K562 (cell line): ENCODE results near the gene NELL1. TPM values are rescaled to one million over a fixed set of nuclear protein-coding genes. Genes with fewer than 3 reads are reported as not detected.

Experiments
- ATAC-seq: fragments of 200-7000 bp; cut with Tn5 transposase; 3 replicates; pipeline ENCODE4 v1.9.1; 2020; ENCODE audit warnings: moderate library complexity
- BruUV-seq: library from RNA; stranded (reverse); fragments of 400-500 nt; replicated peaks from 2 replicates; lab custom pipeline; 2021; lab: Mats Ljungman, UMichigan
- CTCF ChIA-PET: fragments of 300-600 bp; formaldehyde crosslinking; extraction: SDS; loops from one replicate; lab custom pipeline; 2021; ENCODE audit warnings: low intra/inter-chr PET ratio; lab: Yijun Ruan, JAX
- POLR2A ChIA-PET: fragments of 300-600, 350-650 bp; sonication (Branson Sonifier 250); formaldehyde crosslinking; extraction: SDS; loops from one replicate; lab custom pipeline; 2021; ENCODE audit warnings: antibody characterized with exemption, inconsistent platforms; lab: Yijun Ruan, JAX
- DNase-seq, 4 experiments: peaks; one replicate each; pipeline versions ENCODE4 v3.0.0 to v3.0.0-alpha.2; 2011 to 2018; ENCODE audit warnings: low spot score in 3 of 4, mixed read lengths in 3 of 4; ENCODE audit errors: extremely low read depth in 1 of 4
- FAIRE-seq: peaks from 2 replicates; lab custom pipeline; 2011; peaks lifted over from hg19 to GRCh38; lab: Jason Lieb, UNC
- H2AFZ ChIP-seq: 2 replicates; pipeline ENCODE4 v1.6.0; 2011; ENCODE audit warnings: low read depth, low read length, control low read depth, inconsistent platforms
- H3K27ac ChIP-seq: fragments of 200-600 bp; 3 replicates; pipeline ENCODE4 v1.8.0; 2011; ENCODE audit warnings: low read depth, mild to moderate bottlenecking, control low read depth, inconsistent platforms, low read length, moderate library complexity, mixed read lengths; ENCODE audit errors: extremely low read depth
- H3K27me3 ChIP-seq, 2 experiments: fragments of 300-600 bp in 1 of 2; 2 replicates in 1 of 2; 3 replicates in 1 of 2; pipeline versions ENCODE4 v1.6.0 to v1.8.0; 2011; ENCODE audit warnings: inconsistent platforms in 2 of 2, low read length in 2 of 2, mild to moderate bottlenecking in 1 of 2, mixed read lengths in 1 of 2, moderate library complexity in 1 of 2; ENCODE audit not compliant: control insufficient read depth in 2 of 2, insufficient read depth in 2 of 2
- H3K36me3 ChIP-seq: fragments of 300-600 bp; 3 replicates; pipeline ENCODE4 v1.8.0; 2011; ENCODE audit warnings: mild to moderate bottlenecking, low read length, inconsistent platforms; ENCODE audit not compliant: control insufficient read depth, insufficient read depth
- H3K4me1 ChIP-seq, 2 experiments: fragments of 200-600 bp in 1 of 2; replicated peaks in 1 of 2; 2 replicates in 1 of 2; 3 replicates in 1 of 2; pipeline versions ENCODE4 v1.5.1 to v1.8.0; 2011; ENCODE audit warnings: inconsistent platforms in 2 of 2, low read length in 2 of 2, mild to moderate bottlenecking in 1 of 2, mixed read lengths in 1 of 2, moderate library complexity in 1 of 2; ENCODE audit not compliant: control insufficient read depth in 2 of 2, insufficient read depth in 2 of 2
- H3K4me2 ChIP-seq: 2 replicates; pipeline ENCODE4 v1.6.1; 2011; ENCODE audit warnings: low read length, control low read depth, inconsistent platforms, mixed read lengths; ENCODE audit not compliant: insufficient read depth
- H3K4me3 ChIP-seq: fragments of 200-600 bp; sonication (generic), shearing (Covaris generic); 2 replicates; pipeline ENCODE4 v1.5.1; 2016; ENCODE audit warnings: control low read depth, inconsistent platforms
- H3K79me2 ChIP-seq: fragments of 200-600 bp; 3 replicates; pipeline ENCODE4 v1.8.0; 2011; ENCODE audit warnings: low read length, inconsistent platforms; ENCODE audit not compliant: control insufficient read depth, insufficient read depth
- H3K9ac ChIP-seq, 2 experiments: 2 replicates each; pipeline versions ENCODE4 v1.6.0 to v1.6.1; 2011; ENCODE audit warnings: low read depth in 2 of 2, low read length in 2 of 2, control low read depth in 1 of 2, inconsistent platforms in 1 of 2, mild to moderate bottlenecking in 1 of 2, mixed read lengths in 1 of 2; ENCODE audit not compliant: insufficient read depth in 1 of 2
- H3K9me1 ChIP-seq: one replicate; pipeline ENCODE4 v1.6.0; 2011; ENCODE audit warnings: inconsistent platforms, mild to moderate bottlenecking, low read length, moderate library complexity; ENCODE audit not compliant: control insufficient read depth, insufficient read depth
- H3K9me3 ChIP-seq: replicated peaks from 2 replicates; pipeline ENCODE4 v1.5.1; 2011; ENCODE audit warnings: low read depth, low read length, inconsistent platforms; ENCODE audit not compliant: control insufficient read depth, insufficient read depth
- H4K20me1 ChIP-seq: replicated peaks from 2 replicates; pipeline ENCODE4 v1.6.1; 2011; ENCODE audit warnings: low read length, inconsistent platforms, mixed read lengths; ENCODE audit not compliant: control insufficient read depth, insufficient read depth
- ARHGAP35 ChIP-seq: fragments of 450-650 bp; IDR thresholded peaks from 2 replicates; pipeline ENCODE4 v1.6.1; 2018; ENCODE audit not compliant: partially characterized antibody
- CBX2 ChIP-seq: fragments of 200-600 bp; sonication (generic); IDR thresholded peaks from one replicate; pipeline ENCODE4 v1.6.1; 2012; ENCODE audit warnings: mild to moderate bottlenecking, low read length, inconsistent platforms; ENCODE audit not compliant: insufficient read depth, poor library complexity, severe bottlenecking
- CHCHD3 ChIP-seq: fragments of 250-450 bp; sonication (Bioruptor Pico); IDR thresholded peaks from 2 replicates; pipeline ENCODE4 v2.1.2; 2022; ENCODE audit warnings: mild to moderate bottlenecking
- ETS1 ChIP-seq: conservative IDR thresholded peaks from 2 replicates; pipeline ENCODE4 v1.6.1; 2011; ENCODE audit warnings: low read depth, mild to moderate bottlenecking, low read length; ENCODE audit not compliant: control insufficient read depth
- ETV6 ChIP-seq, 3 experiments: fragments of 150-350 bp in 1 of 3; sonication (generic) in 1 of 3; formaldehyde crosslinking in 1 of 3; IDR thresholded peaks; 2 replicates each; pipeline versions ENCODE4 v1.6.1 to v1.8.0; 2014 to 2022; ENCODE audit warnings: borderline replicate concordance in 2 of 3, low read depth in 2 of 3, antibody characterized with exemption in 1 of 3, low read length in 1 of 3, mild to moderate bottlenecking in 1 of 3, missing genetic modification reagents in 1 of 3
- FOSL1 ChIP-seq: fragments of 200-800 bp; sonication (Bioruptor generic); conservative IDR thresholded peaks from 2 replicates; pipeline ENCODE4 v1.6.1; 2016; ENCODE audit warnings: missing genetic modification characterization, missing compliant biosample characterization
- IRF1 ChIP-seq: sonication (generic); formaldehyde crosslinking; IDR thresholded peaks from 2 replicates; pipeline ENCODE4 v1.8.0; 2022; ENCODE audit warnings: missing genetic modification reagents, mild to moderate bottlenecking, borderline replicate concordance
- SMARCB1 ChIP-seq: IDR thresholded peaks from 2 replicates; pipeline ENCODE4 v1.6.1; 2011; ENCODE audit warnings: improper control_type of control experiment, low read depth; ENCODE audit not compliant: insufficient read length
- ZNF316 ChIP-seq: fragments of 450-650 bp; IDR thresholded peaks from 2 replicates; pipeline ENCODE4 v1.6.1; 2016
- ZNF41 ChIP-seq: fragments of 250-450 bp; sonication (Bioruptor Pico); conservative IDR thresholded peaks from 2 replicates; pipeline ENCODE4 v1.4.0; 2020; ENCODE audit warnings: mild to moderate bottlenecking
- ZNF644 ChIP-seq: fragments of 200-800 bp; sonication (Bioruptor generic); IDR thresholded peaks from 2 replicates; pipeline ENCODE4 v1.6.1; 2016; ENCODE audit warnings: low read depth, missing genetic modification characterization, missing compliant biosample characterization
- ZNF766 ChIP-seq: fragments of 200-800 bp; sonication (Bioruptor generic); conservative IDR thresholded peaks from 2 replicates; pipeline ENCODE4 v1.6.1; 2016; ENCODE audit warnings: missing genetic modification characterization, missing compliant biosample characterization
- WGBS: fragments of 100-300 bp; shearing (Covaris generic); methylation state at CpG from one replicate; pipeline ENCODE4 v1.1.6; 2016; ENCODE audit warnings: low coverage, mixed read lengths; ENCODE audit not compliant: insufficient coverage; ENCODE audit errors: missing lambda C conversion rate; 5-methylcytosine and 5-hydroxymethylcytosine counted together
- in situ Hi-C: fragments of 300-500 bp; cut with MboI; formaldehyde crosslinking; loops from 4 replicates; pipeline ENCODE4 v1.15.0; 2018; ENCODE audit warnings: inconsistent platforms, mixed read lengths
- intact Hi-C: fragments of 100-400 bp; cut with micrococcal nuclease; formaldehyde crosslinking; loops from 2 replicates; pipeline ENCODE4 v1.14.2; 2022
- polyA plus RNA-seq, 8 experiments: library from polyadenylated mRNA; depleted of rRNA in 4 of 8; stranded (reverse) in 5 of 8; unstranded in 3 of 8; fragments of >200 nt; fragmentation: Nextera tagmentation in 2 of 8; fragmentation: Illumina TruSeq in 1 of 8; extraction: Ambion mirVana in 2 of 8; extraction: Trizol in 1 of 8; gene quantifications; 2 replicates each; pipeline versions ENCODE4 v1.2.1 to v1.2.3, GENCODE V29; 2011 to 2014; ENCODE audit warnings: inconsistent platforms in 1 of 8, missing spikeins in 1 of 8
- total RNA-seq, 7 experiments: library from RNA; depleted of rRNA in 6 of 7; stranded (reverse); fragments of >200 nt in 6 of 7; fragmentation: Illumina TruSeq in 2 of 7; extraction: Trizol in 2 of 7; gene quantifications; 2 replicates each; pipeline versions ENCODE4 v1.2.1 to v1.2.3, GENCODE V29; 2011 to 2021; ENCODE audit warnings: low replicate concordance in 1 of 7

Gene NELL1
- total and polyA plus RNA-seq, 9 of the 15 experiments (the other 6 are each of a cell fraction or from before 2014, with no cell fraction given): not detected

GRCh38 chr11:21278840-21279239, 609.5 kb downstream of the NELL1 start:
- ATAC-seq: no peak
- H3K27me3 ChIP-seq: no peaks in the 10 kb centered on the region
- H4K20me1 ChIP-seq: no peaks in the 10 kb centered on the region
- H3K9ac ChIP-seq: no peak overlapping the region
- no peak overlapping the region for H3K4me3 ChIP-seq
- no peak overlapping the region for H2AFZ ChIP-seq
- no peak overlapping the region for H3K27ac ChIP-seq
- FAIRE-seq: no peak
- in situ Hi-C loops: no loop called here
- H3K9me1 ChIP-seq: no peaks in the 10 kb centered on the region
- no peaks in the 10 kb centered on the region for H3K36me3 ChIP-seq
- no TSS peak for BruUV-seq
- no peak for DNase-seq
- no peak overlapping the region for H3K4me2 ChIP-seq
- no peaks in the 10 kb centered on the region for H3K79me2 ChIP-seq
- ChIA-PET CTCF (no interaction called here), POLR2A (no interaction called here)
- intact Hi-C loops: no loop called here
- peak; percentile 47; the same call in 1 of the 2 replicates for TF ChIP-seq ZNF316
- TF ChIP-seq ZNF41 (CRISPR knock-in tag): no peak
- WGBS: 0% methylated on average over 1 of the region's 1 CpG
- H3K4me1 ChIP-seq: no peaks in the 10 kb centered on the region
- no peaks in the 10 kb centered on the region for H3K9me3 ChIP-seq

- ATAC-seq (no peak), FAIRE-seq (no peak), DNase-seq (no peak)
- no peak overlapping the region for H2AFZ ChIP-seq
- no peaks in the 10 kb centered on the region for H3K4me1 ChIP-seq
- no peaks in the 10 kb centered on the region for H3K79me2 ChIP-seq
- intact Hi-C loops: no loop called here
- H3K36me3 ChIP-seq: no peaks in the 10 kb centered on the region
- no TSS peak for BruUV-seq
- no peak overlapping the region for H3K4me2 ChIP-seq
- 0% methylated on average over 2 of the region's 2 CpGs for WGBS
- H3K9ac ChIP-seq: no peak overlapping the region
- POLR2A ChIA-PET: no interaction called here
- no peaks in the 10 kb centered on the region for H3K9me1 ChIP-seq
- H4K20me1 ChIP-seq: no peaks in the 10 kb centered on the region
- no peak overlapping the region for H3K4me3 ChIP-seq
- CTCF ChIA-PET: no interaction called here
- in situ Hi-C loops: no loop called here
- H3K9me3 ChIP-seq: no peaks in the 10 kb centered on the region
- no peaks in the 10 kb centered on the region for H3K27me3 ChIP-seq
- no peak overlapping the region for H3K27ac ChIP-seq
- TF ChIP-seq ZNF766 (CRISPR knock-in tag): no peak
- TF ChIP-seq CHCHD3 (CRISPR knock-in tag): no peak
- TF ChIP-seq ETS1: no peak
- TF ChIP-seq FOSL1 (tag): no peak
- no peak for TF ChIP-seq ZNF644 (tag)
- TF ChIP-seq IRF1 (CRISPR knock-in tag): no peak
- TF ChIP-seq ETV6 (IDR thresholded peaks at IDR 0.05; ENCODE audit: borderline replicate concordance in 1 of 2, low read depth in 2 of 2, low read length in 1 of 2): no peak
- TF ChIP-seq ETV6 (CRISPR knock-in tag; IDR thresholded peaks at IDR 0.05; ENCODE audit: borderline replicate concordance): no peak
- TF ChIP-seq ARHGAP35: no peak
- TF ChIP-seq CBX2: no peak
- TF ChIP-seq SMARCB1: no peak
Observed at GRCh38 chr11:21285104-21285503, 615.7 kb downstream of the NELL1 start.
